Ovary (tissue), 9 donors: ENCODE data around the gene NEIL3. TPM values are rescaled to one million over a fixed set of nuclear protein-coding genes. Genes with fewer than 3 reads are reported as not detected.
"Not testable (repeated sequence)": the region's sequence is repeated elsewhere in the genome, so short reads cannot be mapped to it uniquely, and the experiment has no call there.

Experiments
- DNase-seq, 5 donors: peaks; one replicate each; pipeline ENCODE4 v3.0.0-alpha.2; 2019 to 2020
- H3K27ac ChIP-seq, 2 donors: fragments of 200-600 bp; one replicate each; pipeline versions ENCODE4 v1.5.1 to v1.8.0; 2019 to 2022
- H3K27me3 ChIP-seq: fragments of 200-600 bp; one replicate; pipeline ENCODE4 v1.8.0; 2022
- H3K36me3 ChIP-seq: fragments of 200-600 bp; sonication (generic); one replicate; pipeline ENCODE4 v1.5.1; 2019
- H3K4me1 ChIP-seq: one replicate; pipeline ENCODE4 v1.8.1; 2013; ENCODE audit warnings: mild to moderate bottlenecking, moderate library complexity; ENCODE audit not compliant: insufficient read depth
- H3K4me3 ChIP-seq: fragments of 200-600 bp; sonication (generic); one replicate; pipeline ENCODE4 v1.5.1; 2017
- H3K9me3 ChIP-seq, 2 donors: fragments of 200-600 bp in 1 of 2; sonication (generic) in 1 of 2; one replicate each; pipeline versions ENCODE4 v1.5.1 to v1.8.1; 2013 to 2019; ENCODE audit warnings: mild to moderate bottlenecking in 1 of 2, moderate library complexity in 1 of 2
- CTCF ChIP-seq, 3 donors: fragments of 450-650 bp in 2 of 3; fragments of 200-600 bp in 1 of 3; IDR thresholded peaks; one replicate each; pipeline versions ENCODE4 v1.5.1 to v1.8.0; 2016 to 2022; ENCODE audit warnings: antibody characterized with exemption in 3 of 3, mild to moderate bottlenecking in 1 of 3
- EP300 ChIP-seq: sonication (generic); formaldehyde crosslinking; IDR thresholded peaks from one replicate; pipeline ENCODE4 v1.6.1; 2017; ENCODE audit warnings: antibody characterized with exemption
- POLR2A ChIP-seq: fragments of 450-650 bp; IDR thresholded peaks from one replicate; pipeline ENCODE4 v1.6.1; 2017; ENCODE audit warnings: antibody characterized with exemption, mild to moderate bottlenecking, moderate library complexity
- WGBS, 3 donors: extraction: QIAGEN DNeasy Blood & Tissue Kit in 1 of 3; methylation state at CpG; one replicate each; pipeline versions ENCODE4 v1.1.5 to v1.1.7; 2013 to 2017; 5-methylcytosine and 5-hydroxymethylcytosine counted together
- intact Hi-C, 4 donors: fragments of 100-400 bp; cut with DNase I; formaldehyde crosslinking; loops; one replicate each; pipeline versions ENCODE4 v1.11.0 to v1.15.1; 2022 to 2023
- polyA plus RNA-seq, 2 donors: library from polyadenylated mRNA; stranded (reverse); fragments of 200-250 nt in 1 of 2; fragments of 350-450 nt in 1 of 2; fragmentation: Illumina TruSeq in 1 of 2; extraction: RNeasy Lipid Tissue Mini Kit (QIAGEN cat#74804) in 1 of 2; gene quantifications; one replicate each; pipeline ENCODE4 v1.2.3, GENCODE V29; 2013 to 2014
- total RNA-seq, 7 donors: library from RNA; depleted of rRNA in 2 of 7; stranded (reverse); fragments of >200 nt in 2 of 7; fragmentation: NEBNext Ultra II Directional in 3 of 7; extraction: Animal tissue kit (Norgen Biotek cat#: 25700) in 3 of 7; gene quantifications; one replicate each; pipeline versions ENCODE4 v1.1.0 to v1.2.4, GENCODE V29; 2016 to 2023
- donor health status: DM: no; HTN: no; CAD: no; lungs with moderate emphysema.
- donor health status: DM: no; HTN: no; CAD: no.
- donor health status: Bipolar disorder and iron deficiency.
- donor health status: DM: yes; HTN: yes; CAD: no.
- donor health status: DM: no; HTN: no; CAD: no.
- donor health status: DM: yes; HTN: yes; CAD: no.

NEIL3 gene
- total and polyA plus RNA-seq, 9 donors = 0.10 to 0.52 (median 0.24) TPM; not detected in 3

DNA sequence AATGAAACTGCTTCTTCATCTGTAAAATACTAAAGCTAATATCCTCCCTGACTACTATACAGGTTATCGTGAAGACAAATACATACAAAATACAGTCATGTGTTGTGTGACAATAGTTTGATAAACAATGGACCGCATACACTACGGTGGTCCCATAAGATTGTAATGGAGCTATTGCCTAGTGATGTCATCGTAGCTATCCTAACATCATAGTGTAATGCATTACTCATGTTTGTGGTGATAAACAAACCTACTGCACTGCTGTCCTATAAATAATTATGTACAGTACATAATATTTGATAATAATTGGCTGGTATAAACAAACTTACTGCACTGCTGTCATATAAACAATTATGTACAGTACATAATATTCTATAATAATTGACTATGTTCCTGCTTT, 5.6 kb upstream of the NEIL3 start:
- TF ChIP-seq POLR2A = no peak
- TF ChIP-seq EP300 = no peak
- no peak for TF ChIP-seq CTCF (IDR thresholded peaks at IDR 0.05)
- no peak for DNase-seq
- Histone ChIP-seq H3K27ac (no peak overlapping the region), H3K4me3 (no peak overlapping the region), H3K27me3 (no peaks in the 10 kb centered on the region), H3K36me3 (no peaks in the 10 kb centered on the region), H3K9me3 (no peaks in the 10 kb centered on the region), H3K4me1 (no peaks in the 10 kb centered on the region)
- intact Hi-C loops = no loop called here
- 93 to 96% (median 95%) methylated on average over 4 of the region's 4 CpGs for WGBS, 3 donors

DNA sequence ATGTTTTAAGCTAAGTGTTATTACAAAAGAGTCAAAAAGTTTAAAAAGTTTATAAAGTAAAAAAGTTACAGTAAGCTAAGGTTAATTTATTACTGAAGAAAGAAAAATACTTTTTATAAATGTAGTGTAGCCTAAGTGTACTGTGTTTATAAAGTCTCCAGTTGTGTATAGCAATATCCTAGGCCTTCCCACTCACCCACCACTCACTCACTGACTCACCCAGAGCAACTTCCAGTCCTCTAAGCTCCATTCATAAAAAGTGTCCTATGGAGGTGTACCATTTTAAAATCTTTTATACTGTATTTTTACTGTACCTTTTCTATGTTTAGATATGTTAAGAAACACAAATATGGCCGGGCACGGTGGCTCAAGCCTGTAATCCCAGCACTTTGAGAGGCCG, 4.8 kb upstream of the NEIL3 start:
- H3K4me3 ChIP-seq, H3K27me3 ChIP-seq, H3K36me3 ChIP-seq, H3K9me3 ChIP-seq, intact Hi-C loops, DNase-seq, H3K27ac ChIP-seq, H3K4me1 ChIP-seq: not testable (repeated sequence)
- WGBS, 3 donors = 95 to 97% (median 95%) methylated on average over 3 of the region's 3 CpGs

- WGBS, 3 donors = 67 to 81% (median 81%) methylated on average over 3 of the region's 3 CpGs
- H3K27ac ChIP-seq = no peak overlapping the region
- H3K4me3 ChIP-seq = no peak overlapping the region
- TF ChIP-seq POLR2A (no peak), CTCF (IDR thresholded peaks at IDR 0.05) (no peak)
- intact Hi-C loops = no loop called here
- H3K36me3 ChIP-seq = no peaks in the 10 kb centered on the region
- no peaks in the 10 kb centered on the region for H3K4me1 ChIP-seq
- DNase-seq = no peak
- H3K27me3 ChIP-seq = no peaks in the 10 kb centered on the region
- H3K9me3 ChIP-seq = no peaks in the 10 kb centered on the region
These were observed 1.5 kb upstream of the NEIL3 start for GRCh38 chr4:177308125-177308524.

DNA sequence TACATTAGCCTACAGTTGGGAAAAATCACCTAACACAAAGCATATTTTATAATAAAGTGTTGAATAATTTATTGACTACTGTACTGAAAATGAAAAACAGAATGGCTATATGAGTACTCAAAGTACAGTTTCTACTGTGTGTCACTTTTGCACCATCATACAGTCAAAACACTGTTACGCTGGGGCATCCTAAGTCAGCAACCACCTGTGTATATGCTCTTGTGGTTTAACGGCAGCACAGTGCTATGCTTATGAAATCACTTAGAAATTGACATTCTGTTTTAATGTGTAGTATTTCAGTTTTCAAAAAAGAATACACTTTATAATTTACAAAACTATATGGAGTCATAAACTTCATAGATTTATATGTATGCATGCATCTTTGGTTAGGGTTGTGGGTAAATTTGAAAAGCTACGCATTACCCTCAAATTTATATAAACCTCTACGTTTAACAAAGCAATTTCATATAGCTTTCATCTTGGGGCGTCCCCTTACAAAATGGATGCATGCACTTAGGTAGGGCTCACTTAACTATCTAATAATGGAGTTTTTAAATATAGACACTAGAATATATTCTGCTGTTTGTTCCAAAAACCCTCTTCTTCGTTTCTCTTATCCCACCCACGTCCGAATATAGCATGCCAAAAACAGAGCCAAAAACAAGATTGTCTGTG, 690 bp upstream of the NEIL3 start:
- 47 to 49% (median 48%) methylated on average over 8 of the region's 8 CpGs for WGBS, 3 donors
- Histone ChIP-seq H3K4me1 (no peaks in the 10 kb centered on the region), H3K36me3 (no peaks in the 10 kb centered on the region), H3K9me3 (no peaks in the 10 kb centered on the region), H3K4me3 (peak overlapping the region; percentile 43), H3K27ac (no peak overlapping the region), H3K27me3 (no peaks in the 10 kb centered on the region)
- intact Hi-C loops = no loop called here
- no peak for TF ChIP-seq CTCF (IDR thresholded peaks at IDR 0.05)
- no peak for TF ChIP-seq POLR2A
- TF ChIP-seq EP300 = no peak
- no peak for DNase-seq

DNA sequence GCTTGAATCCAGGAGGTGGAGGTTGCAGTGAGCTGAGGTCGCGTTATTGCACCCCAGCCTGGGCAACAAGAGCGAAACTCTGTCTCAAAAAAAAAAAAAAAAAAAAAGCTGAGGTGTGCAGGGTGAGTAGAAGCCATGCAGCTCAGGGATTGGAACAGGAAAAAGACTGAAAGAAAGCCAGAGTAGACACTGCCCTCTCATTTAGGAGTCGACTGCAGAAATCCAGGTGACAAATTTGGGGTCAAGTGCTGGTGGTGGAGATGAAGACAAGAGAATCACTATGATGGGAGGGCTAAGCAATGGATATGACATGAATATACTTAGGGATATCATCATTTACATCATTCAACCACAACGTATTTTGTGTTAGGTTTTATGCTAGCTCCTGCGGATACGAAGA, 1.9 kb downstream of the NEIL3 start:
- Histone ChIP-seq H3K27ac (no peak overlapping the region), H3K4me1 (no peaks in the 10 kb centered on the region), H3K4me3 (no peak overlapping the region), H3K27me3 (no peaks in the 10 kb centered on the region), H3K36me3 (no peaks in the 10 kb centered on the region), H3K9me3 (no peaks in the 10 kb centered on the region)
- no peak for TF ChIP-seq POLR2A
- no peak for TF ChIP-seq CTCF (IDR thresholded peaks at IDR 0.05)
- no peak for TF ChIP-seq EP300
- WGBS, 3 donors = 94 to 96% (median 95%) methylated on average over 7 of the region's 7 CpGs
- intact Hi-C loops = no loop called here
- DNase-seq = no peak
